ENCODE measurements around the gene EEFSEC. TPM values are rescaled to one million over a fixed set of nuclear protein-coding genes. Genes with fewer than 3 reads are reported as not detected.

EEFSEC gene
- total RNA-seq, 1 experiment from 2014 or later: 14.0 TPM

DNA sequence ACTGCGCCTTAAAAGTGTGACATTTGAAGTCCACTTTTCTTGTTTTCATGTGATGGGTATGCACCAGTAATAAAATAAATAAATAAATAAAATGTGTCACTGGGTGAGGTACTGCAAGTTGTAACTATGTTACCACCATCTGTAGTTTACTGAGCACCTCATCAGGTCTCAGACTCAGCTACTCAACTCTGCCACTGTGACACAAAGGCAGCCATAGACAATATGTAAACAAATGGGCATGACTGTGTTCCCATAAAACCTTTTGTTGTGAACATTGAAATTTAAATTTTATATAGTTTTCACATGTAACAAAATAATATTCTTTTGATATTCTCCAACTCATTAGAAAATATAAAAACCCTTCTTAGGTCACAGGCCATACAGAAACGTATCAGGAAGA, 193.3 kb downstream of the EEFSEC start:
- CTCF ChIA-PET: no interaction called here
- no peaks in the 10 kb centered on the region for H3K27me3 ChIP-seq (replicated peaks; ENCODE audit: control insufficient read depth, insufficient read depth, low read length)
- no TSS peak for BruUV-seq (replicated peaks)
- POLR2A ChIA-PET: interaction anchor here (0.6 kb wide), 1 partner anchor 9 kb away, joined by 4 read pairs; no protein-coding TSS in a partner anchor
- TF ChIP-seq, protein P1, sequence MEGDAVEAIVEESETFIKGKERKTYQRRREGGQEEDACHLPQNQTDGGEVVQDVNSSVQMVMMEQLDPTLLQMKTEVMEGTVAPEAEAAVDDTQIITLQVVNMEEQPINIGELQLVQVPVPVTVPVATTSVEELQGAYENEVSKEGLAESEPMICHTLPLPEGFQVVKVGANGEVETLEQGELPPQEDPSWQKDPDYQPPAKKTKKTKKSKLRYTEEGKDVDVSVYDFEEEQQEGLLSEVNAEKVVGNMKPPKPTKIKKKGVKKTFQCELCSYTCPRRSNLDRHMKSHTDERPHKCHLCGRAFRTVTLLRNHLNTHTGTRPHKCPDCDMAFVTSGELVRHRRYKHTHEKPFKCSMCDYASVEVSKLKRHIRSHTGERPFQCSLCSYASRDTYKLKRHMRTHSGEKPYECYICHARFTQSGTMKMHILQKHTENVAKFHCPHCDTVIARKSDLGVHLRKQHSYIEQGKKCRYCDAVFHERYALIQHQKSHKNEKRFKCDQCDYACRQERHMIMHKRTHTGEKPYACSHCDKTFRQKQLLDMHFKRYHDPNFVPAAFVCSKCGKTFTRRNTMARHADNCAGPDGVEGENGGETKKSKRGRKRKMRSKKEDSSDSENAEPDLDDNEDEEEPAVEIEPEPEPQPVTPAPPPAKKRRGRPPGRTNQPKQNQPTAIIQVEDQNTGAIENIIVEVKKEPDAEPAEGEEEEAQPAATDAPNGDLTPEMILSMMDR (IDR thresholded peaks at IDR 0.05; ENCODE audit: insufficient read depth in 1 of 2, low read depth in 1 of 2, low read length in 1 of 2, severe bottlenecking in 1 of 2, unreplicated experiment in 1 of 2): no peak
- intact Hi-C loops (cut with micrococcal nuclease; ENCODE audit: unreplicated experiment): no loop called here
- no peak overlapping the region for H3K27ac Mint-ChIP-seq (ENCODE audit: unreplicated experiment)
- no peak overlapping the region for H3K4me3 ChIP-seq (ENCODE audit: low read depth, low read length)
- no peaks in the 10 kb centered on the region for H3K9me3 ChIP-seq
- peaks cover 15% of the 10 kb centered on the region for H3K4me1 Mint-ChIP-seq (ENCODE audit: low read depth, unreplicated experiment)
- H3K4me3 Mint-ChIP-seq (ENCODE audit: unreplicated experiment): no peak overlapping the region
- no peaks in the 10 kb centered on the region for H3K9me3 Mint-ChIP-seq (ENCODE audit: unreplicated experiment)
- DNase-seq: no peak
- H3K36me3 Mint-ChIP-seq (ENCODE audit: insufficient read depth, unreplicated experiment): peaks cover 6% of the 10 kb centered on the region
- no peaks in the 10 kb centered on the region for H3K27me3 Mint-ChIP-seq (ENCODE audit: insufficient read depth, unreplicated experiment)
- H3K36me3 ChIP-seq (ENCODE audit: control insufficient read depth, insufficient read depth, low read length): no peaks in the 10 kb centered on the region
- H3K4me1 ChIP-seq: peaks cover 25% of the 10 kb centered on the region

DNA sequence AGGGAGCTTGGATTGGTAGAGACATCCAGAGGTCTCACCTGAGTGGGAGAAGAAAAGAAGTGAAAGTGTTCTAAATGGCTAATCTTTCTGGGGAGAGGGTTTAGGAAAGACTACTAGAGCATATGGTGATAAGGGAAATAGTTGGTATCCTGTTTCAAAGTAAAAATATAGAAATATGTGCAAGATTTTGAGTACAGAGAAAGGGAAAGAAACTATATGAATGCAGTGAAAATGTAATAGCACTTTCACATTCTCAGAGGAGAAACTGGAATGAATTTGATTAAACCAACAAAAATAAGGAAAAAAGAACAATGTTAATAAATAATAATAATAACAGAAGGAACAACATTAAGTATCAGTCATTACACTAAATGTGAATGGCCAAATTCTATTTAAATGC, 194.0 kb downstream of the EEFSEC start:
- H3K4me3 ChIP-seq (ENCODE audit: low read depth, low read length): no peak overlapping the region
- Mint-ChIP-seq H3K27ac (ENCODE audit: unreplicated experiment) (no peak overlapping the region), H3K9me3 (ENCODE audit: unreplicated experiment) (no peaks in the 10 kb centered on the region), H3K27me3 (ENCODE audit: insufficient read depth, unreplicated experiment) (no peaks in the 10 kb centered on the region), H3K36me3 (ENCODE audit: insufficient read depth, unreplicated experiment) (peaks cover 6% of the 10 kb centered on the region), H3K4me3 (ENCODE audit: unreplicated experiment) (no peak overlapping the region), H3K4me1 (ENCODE audit: low read depth, unreplicated experiment) (peaks cover 15% of the 10 kb centered on the region)
- POLR2A ChIA-PET: interaction anchor here (0.6 kb wide), 1 partner anchor 303 kb away, joined by 4 read pairs; the partner anchor contains the start of gene RPN1
- CTCF ChIA-PET: no interaction called here
- H3K9me3 ChIP-seq: no peaks in the 10 kb centered on the region
- H3K4me1 ChIP-seq: peaks cover 25% of the 10 kb centered on the region
- TF ChIP-seq, protein P1 (IDR thresholded peaks at IDR 0.05; ENCODE audit: insufficient read depth in 1 of 2, low read depth in 1 of 2, low read length in 1 of 2, severe bottlenecking in 1 of 2, unreplicated experiment in 1 of 2): no peak
- intact Hi-C loops (cut with micrococcal nuclease; ENCODE audit: unreplicated experiment): no loop called here
- no peaks in the 10 kb centered on the region for H3K27me3 ChIP-seq (replicated peaks; ENCODE audit: control insufficient read depth, insufficient read depth, low read length)
- no peaks in the 10 kb centered on the region for H3K36me3 ChIP-seq (ENCODE audit: control insufficient read depth, insufficient read depth, low read length)
- no TSS peak for BruUV-seq (replicated peaks)
- DNase-seq: no peak

DNA sequence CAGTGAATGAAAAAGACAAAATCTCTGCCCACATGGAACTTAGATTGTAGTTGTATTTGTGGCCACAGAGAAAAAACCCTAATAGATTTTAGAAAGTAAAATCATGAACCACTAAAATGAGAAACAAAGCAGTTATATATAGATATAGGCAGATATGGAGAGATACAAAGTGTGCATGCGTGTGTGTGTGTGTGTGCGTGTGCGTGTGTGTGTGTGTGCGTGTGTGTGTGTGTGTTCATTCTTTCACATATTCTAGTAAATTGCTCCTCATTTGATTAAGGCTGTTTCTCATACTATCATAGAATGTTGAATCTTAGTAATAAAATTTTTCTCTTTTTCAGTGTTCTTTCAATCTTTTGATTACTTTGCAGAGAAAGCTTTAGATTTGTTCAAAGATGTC, 194.8 kb downstream of the EEFSEC start:
- H3K27me3 ChIP-seq (replicated peaks; ENCODE audit: control insufficient read depth, insufficient read depth, low read length): no peaks in the 10 kb centered on the region
- H3K27me3 Mint-ChIP-seq (ENCODE audit: insufficient read depth, unreplicated experiment): no peaks in the 10 kb centered on the region
- no peak overlapping the region for H3K27ac Mint-ChIP-seq (ENCODE audit: unreplicated experiment)
- POLR2A ChIA-PET: no interaction called here
- H3K4me3 Mint-ChIP-seq (ENCODE audit: unreplicated experiment): no peak overlapping the region
- intact Hi-C loops (cut with micrococcal nuclease; ENCODE audit: unreplicated experiment): no loop called here
- no peaks in the 10 kb centered on the region for H3K9me3 Mint-ChIP-seq (ENCODE audit: unreplicated experiment)
- CTCF ChIA-PET: no interaction called here
- H3K4me1 Mint-ChIP-seq (ENCODE audit: low read depth, unreplicated experiment): peaks cover 14% of the 10 kb centered on the region
- no peaks in the 10 kb centered on the region for H3K36me3 ChIP-seq (ENCODE audit: control insufficient read depth, insufficient read depth, low read length)
- H3K4me1 ChIP-seq: peaks cover 23% of the 10 kb centered on the region
- TF ChIP-seq, protein P1 (IDR thresholded peaks at IDR 0.05; ENCODE audit: insufficient read depth in 1 of 2, low read depth in 1 of 2, low read length in 1 of 2, severe bottlenecking in 1 of 2, unreplicated experiment in 1 of 2): no peak
- peaks cover 6% of the 10 kb centered on the region for H3K36me3 Mint-ChIP-seq (ENCODE audit: insufficient read depth, unreplicated experiment)
- H3K9me3 ChIP-seq: no peaks in the 10 kb centered on the region
- H3K4me3 ChIP-seq (ENCODE audit: low read depth, low read length): no peak overlapping the region
- DNase-seq: no peak
- no TSS peak for BruUV-seq (replicated peaks)
